Hepatocyte (in vitro differentiated cells): Measurements from ENCODE around the gene SAT2. TPM values are rescaled to one million over a fixed set of nuclear protein-coding genes. Genes with fewer than 3 reads are reported as not detected.

Experiments used
- DNase-seq: peaks from one replicate; pipeline ENCODE4 v3.0.0-alpha.2; 2016; ENCODE audit warnings: low spot score
- H2AFZ ChIP-seq: fragments of 200-600 bp; sonication (generic); 2 replicates; pipeline ENCODE4 v1.6.0; 2016; ENCODE audit warnings: antibody characterized with exemption, mild to moderate bottlenecking
- H3K27ac ChIP-seq: fragments of 200-600 bp; sonication (generic); 2 replicates; pipeline ENCODE4 v1.5.1; 2016; ENCODE audit warnings: mild to moderate bottlenecking
- H3K27me3 ChIP-seq: fragments of 200-600 bp; sonication (generic); 2 replicates; pipeline ENCODE4 v1.6.1; 2016
- H3K36me3 ChIP-seq: fragments of 200-600 bp; sonication (generic); replicated peaks from 2 replicates; pipeline ENCODE4 v1.5.1; 2016; ENCODE audit warnings: low read depth; ENCODE audit not compliant: insufficient read depth
- H3K4me1 ChIP-seq: fragments of 200-600 bp; sonication (generic); 2 replicates; pipeline ENCODE4 v1.5.1; 2016; ENCODE audit warnings: mild to moderate bottlenecking, moderate library complexity; ENCODE audit not compliant: insufficient read depth
- H3K4me2 ChIP-seq: fragments of 200-600 bp; sonication (generic); 2 replicates; pipeline ENCODE4 v1.6.0; 2016
- H3K4me3 ChIP-seq: fragments of 200-600 bp; sonication (generic); 2 replicates; pipeline ENCODE4 v1.5.1; 2016; ENCODE audit warnings: mild to moderate bottlenecking
- H3K79me2 ChIP-seq: fragments of 200-600 bp; sonication (generic); 2 replicates; pipeline ENCODE4 v1.6.0; 2017; ENCODE audit warnings: mild to moderate bottlenecking
- H3K9me2 ChIP-seq: fragments of 200-600 bp; sonication (generic); replicated peaks from 2 replicates; pipeline ENCODE4 v1.6.0; 2017; ENCODE audit warnings: mild to moderate bottlenecking; ENCODE audit not compliant: insufficient read depth
- H3K9me3 ChIP-seq: fragments of 200-600 bp; sonication (generic); 2 replicates; pipeline ENCODE4 v1.5.1; 2016; ENCODE audit warnings: low read depth, mild to moderate bottlenecking
- H4K20me1 ChIP-seq: fragments of 200-600 bp; sonication (generic); 2 replicates; pipeline ENCODE4 v1.6.0; 2016; ENCODE audit warnings: mild to moderate bottlenecking; ENCODE audit not compliant: insufficient read depth, poor library complexity, severe bottlenecking
- EZH2 ChIP-seq: fragments of 200-600 bp; sonication (generic); IDR thresholded peaks from 2 replicates; pipeline ENCODE4 v1.6.1; 2016; ENCODE audit warnings: antibody characterized with exemption, mild to moderate bottlenecking, borderline replicate concordance
- EZH2phosphoT487 ChIP-seq: fragments of 200-600 bp; sonication (generic); IDR thresholded peaks from one replicate; pipeline ENCODE4 v1.6.1; 2018; ENCODE audit warnings: antibody characterized with exemption, mild to moderate bottlenecking, low read depth, moderate library complexity; ENCODE audit not compliant: unreplicated experiment, severe bottlenecking
- WGBS: methylation state at CpG from one replicate; pipeline ENCODE4 v1.1.6; 2016; ENCODE audit warnings: low lambda C conversion rate; ENCODE audit errors: missing lambda C conversion rate; 5-methylcytosine and 5-hydroxymethylcytosine counted together
- polyA plus RNA-seq: library from polyadenylated mRNA; unstranded; fragments of >200 nt; fragmentation: Nextera tagmentation; extraction: Ambion mirVana; gene quantifications from 2 replicates; pipeline ENCODE4 v1.2.1, GENCODE V29; 2016
- total RNA-seq: library from RNA; depleted of rRNA; stranded (reverse); fragments of >200 nt; gene quantifications from 2 replicates; pipeline ENCODE4 v1.2.3, GENCODE V29; 2014
- TF ChIP-seq, protein P1 (sequence below): fragments of 200-600 bp; sonication (generic); IDR thresholded peaks from 2 replicates; pipeline ENCODE4 v1.5.1; 2016; ENCODE audit warnings: antibody characterized with exemption, mild to moderate bottlenecking; ENCODE audit not compliant: poor library complexity

The SAT2 gene
- total and polyA plus RNA-seq, 2 experiments from 2014 or later: 130 to 138 TPM

GRCh38 chr17:7640783-7641182 is 13.2 kb upstream of the SAT2 start:
- DNase-seq: no peak
- Histone ChIP-seq H3K27ac (no peak overlapping the region), H3K4me2 (no peak overlapping the region), H3K4me1 (no peaks in the 10 kb centered on the region), H4K20me1 (no peaks in the 10 kb centered on the region), H3K27me3 (no peaks in the 10 kb centered on the region), H3K9me3 (no peaks in the 10 kb centered on the region), H3K9me2 (no peaks in the 10 kb centered on the region), H3K79me2 (no peaks in the 10 kb centered on the region), H2AFZ (no peak overlapping the region), H3K36me3 (no peaks in the 10 kb centered on the region), H3K4me3 (no peak overlapping the region)
- TF ChIP-seq EZH2phosphoT487 (no peak), EZH2 (no peak)
- TF ChIP-seq, protein P1, sequence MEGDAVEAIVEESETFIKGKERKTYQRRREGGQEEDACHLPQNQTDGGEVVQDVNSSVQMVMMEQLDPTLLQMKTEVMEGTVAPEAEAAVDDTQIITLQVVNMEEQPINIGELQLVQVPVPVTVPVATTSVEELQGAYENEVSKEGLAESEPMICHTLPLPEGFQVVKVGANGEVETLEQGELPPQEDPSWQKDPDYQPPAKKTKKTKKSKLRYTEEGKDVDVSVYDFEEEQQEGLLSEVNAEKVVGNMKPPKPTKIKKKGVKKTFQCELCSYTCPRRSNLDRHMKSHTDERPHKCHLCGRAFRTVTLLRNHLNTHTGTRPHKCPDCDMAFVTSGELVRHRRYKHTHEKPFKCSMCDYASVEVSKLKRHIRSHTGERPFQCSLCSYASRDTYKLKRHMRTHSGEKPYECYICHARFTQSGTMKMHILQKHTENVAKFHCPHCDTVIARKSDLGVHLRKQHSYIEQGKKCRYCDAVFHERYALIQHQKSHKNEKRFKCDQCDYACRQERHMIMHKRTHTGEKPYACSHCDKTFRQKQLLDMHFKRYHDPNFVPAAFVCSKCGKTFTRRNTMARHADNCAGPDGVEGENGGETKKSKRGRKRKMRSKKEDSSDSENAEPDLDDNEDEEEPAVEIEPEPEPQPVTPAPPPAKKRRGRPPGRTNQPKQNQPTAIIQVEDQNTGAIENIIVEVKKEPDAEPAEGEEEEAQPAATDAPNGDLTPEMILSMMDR: no peak
- 99% methylated on average over 24 of the region's 26 CpGs for WGBS

DNA sequence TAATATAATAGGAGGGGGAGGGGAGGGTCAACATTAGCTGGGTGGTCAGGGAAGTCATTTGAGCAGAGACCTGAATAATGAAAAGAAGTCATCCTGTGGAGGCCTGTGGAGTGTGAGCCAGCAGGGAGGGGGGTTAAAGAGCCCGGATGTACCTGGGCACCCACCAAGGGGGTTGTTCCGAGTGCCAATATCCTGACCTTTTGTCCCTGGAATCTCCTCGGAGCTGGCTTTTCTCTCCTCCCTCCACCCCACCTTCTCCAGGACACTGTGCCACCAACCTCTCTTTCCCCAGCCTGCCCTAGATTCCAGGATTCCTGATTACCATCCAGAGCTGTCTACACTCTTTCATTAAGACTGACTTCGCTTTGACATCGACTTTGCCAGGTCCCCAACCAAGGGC is 8.5 kb upstream of the SAT2 start:
- TF ChIP-seq EZH2phosphoT487: no peak
- TF ChIP-seq, protein P1: no peak
- no peak for TF ChIP-seq EZH2
- Histone ChIP-seq H3K9me2 (no peaks in the 10 kb centered on the region), H4K20me1 (no peaks in the 10 kb centered on the region), H3K79me2 (no peaks in the 10 kb centered on the region), H3K27me3 (no peaks in the 10 kb centered on the region), H3K4me1 (no peaks in the 10 kb centered on the region), H3K27ac (no peak overlapping the region), H3K36me3 (no peaks in the 10 kb centered on the region), H2AFZ (no peak overlapping the region), H3K9me3 (no peaks in the 10 kb centered on the region), H3K4me3 (no peak overlapping the region), H3K4me2 (no peak overlapping the region)
- WGBS: 68% methylated on average over 5 of the region's 5 CpGs
- no peak for DNase-seq

GRCh38 chr17:7634384-7634783 is 6.8 kb upstream of the SAT2 start:
- H3K4me3 ChIP-seq: no peak overlapping the region
- no peaks in the 10 kb centered on the region for H3K27me3 ChIP-seq
- H3K4me2 ChIP-seq: no peak overlapping the region
- H3K36me3 ChIP-seq: no peaks in the 10 kb centered on the region
- H3K27ac ChIP-seq: no peak overlapping the region
- peaks cover 3% of the 10 kb centered on the region for H3K4me1 ChIP-seq
- H3K79me2 ChIP-seq: no peaks in the 10 kb centered on the region
- DNase-seq: peak; percentile 72
- H4K20me1 ChIP-seq: no peaks in the 10 kb centered on the region
- H2AFZ ChIP-seq: no peak overlapping the region
- TF ChIP-seq EZH2: no peak
- TF ChIP-seq, protein P1: peak; percentile 61
- WGBS: 34% methylated on average over 5 of the region's 5 CpGs
- no peaks in the 10 kb centered on the region for H3K9me2 ChIP-seq
- H3K9me3 ChIP-seq: no peaks in the 10 kb centered on the region

DNA sequence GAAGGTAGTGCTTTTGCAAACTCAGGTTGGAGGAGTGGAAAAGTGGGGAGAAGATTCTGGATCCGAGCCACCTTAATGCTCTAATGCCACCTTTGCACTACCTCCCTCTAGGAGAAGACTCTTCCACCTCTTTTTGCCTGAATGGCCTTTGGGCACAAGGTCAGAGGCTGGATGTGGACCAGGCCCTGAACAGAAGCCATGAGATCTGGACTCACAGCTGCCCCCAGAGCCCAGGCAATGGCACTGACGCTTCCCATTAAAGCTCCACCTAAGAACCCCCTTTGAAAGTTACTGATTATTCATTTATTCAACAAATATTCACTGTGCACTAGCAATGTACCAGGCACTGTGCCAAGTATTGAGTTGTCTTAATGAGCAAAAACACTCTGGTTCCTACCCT is 5.5 kb upstream of the SAT2 start:
- no peak for DNase-seq
- H3K4me2 ChIP-seq: no peak overlapping the region
- TF ChIP-seq EZH2 (no peak), EZH2phosphoT487 (no peak)
- TF ChIP-seq, protein P1: no peak
- 85% methylated on average over 2 of the region's 2 CpGs for whole genome bisulfite sequencing
- no peaks in the 10 kb centered on the region for H3K27me3 ChIP-seq
- H3K36me3 ChIP-seq: no peaks in the 10 kb centered on the region
- H3K4me1 ChIP-seq: peaks cover 5% of the 10 kb centered on the region
- H3K4me3 ChIP-seq: no peak overlapping the region
- no peaks in the 10 kb centered on the region for H3K79me2 ChIP-seq
- no peak overlapping the region for H3K27ac ChIP-seq
- no peaks in the 10 kb centered on the region for H3K9me2 ChIP-seq
- no peak overlapping the region for H2AFZ ChIP-seq
- H3K9me3 ChIP-seq: no peaks in the 10 kb centered on the region
- H4K20me1 ChIP-seq: no peaks in the 10 kb centered on the region
